ENCODE measurements around the gene MALRD1.

- TF ChIP-seq POLR2A (IDR thresholded peaks at IDR 0.05) (no peak), CTCF (IDR thresholded peaks at IDR 0.05) (no peak)
Measured at GRCh38 chr10:19097151-19097550, 48.5 kb downstream of the MALRD1 start.

Data from Peyer's patch (tissue), 4 donors.